ENCODE measurements around the gene RILPL1. TPM values are rescaled to one million over a fixed set of nuclear protein-coding genes. Genes with fewer than 3 reads are reported as not detected.
"Not testable (repeated sequence)": the region's sequence is repeated elsewhere in the genome, so short reads cannot be mapped to it uniquely, and the experiment has no call there.

The RILPL1 gene
- 14.7 and 18.8 TPM in 2 replicates for total RNA-seq (2014; rRNA removed)
- percentile 66 among the genes with signal in this experiment for Bru-seq, nascent RNA
- percentile 67 among the genes with signal in this experiment for BruChase-seq, experiment 1, labeled RNA remaining after a 6-hour chase
- BruChase-seq, experiment 2, labeled RNA remaining after a 2-hour chase = percentile 65 among the genes with signal in this experiment
- long read RNA-seq, transcript RILPL1-202 (7 exons, 3,932 nt) = major isoform, 39 of 62 reads
- long read RNA-seq, partial matches to known transcripts = 5 of 62 reads
- long read RNA-seq, other reads (novel, unspliced or antisense) = 16 of 62 reads

GRCh38 chr12:123533672-123534643 is at the start of gene RILPL1:
Gene RILPL1 (minus strand): TSS chr12:123533719. CDS start chr12:123533482, 237 bp downstream.
- Histone ChIP-seq H3K36me3 (ENCODE audit: low read depth, low read length) (no peaks in the 10 kb centered on the region), H3F3A (ENCODE audit: low read length, unreplicated experiment) (no peaks in the 10 kb centered on the region), H3K4me3 (ENCODE audit: low read length) (peak within 1 kb of the TSS; percentile 97), H3K79me2 (ENCODE audit: low read length) (peaks cover 19% of the 10 kb centered on the region), H3K27me3 (ENCODE audit: low read length) (no peaks in the 10 kb centered on the region), H3K9me2 (replicated peaks; ENCODE audit: low read length) (no peaks in the 10 kb centered on the region), H3K27ac (ENCODE audit: low read length) (no peak within 1 kb of the TSS), H3K4me1 (ENCODE audit: insufficient read depth, low read length) (peaks cover 12% of the 10 kb centered on the region; the same call in 1 of the 2 replicates), H3K4me2 (ENCODE audit: low read length) (peak within 1 kb of the TSS; percentile 90), H3K9me3 (ENCODE audit: low read length) (no peaks in the 10 kb centered on the region), H2AFZ (ENCODE audit: low read length) (peak within 1 kb of the TSS; percentile 93), H4K20me1 (ENCODE audit: low read length) (no peaks in the 10 kb centered on the region), H3K9ac (ENCODE audit: low read length) (peak within 1 kb of the TSS; percentile 75)
- peak; percentile 61 for ATAC-seq
- TSS peak; percentile 35 for BruUV-seq (replicated peaks)
- ChIA-PET CTCF (no interaction called here), POLR2A (ENCODE audit: unreplicated experiment) (no interaction called here)
- intact Hi-C loops (cut with micrococcal nuclease) = loop anchor here (2.0 kb wide), 1 partner anchor 49 kb away; no protein-coding TSS in a partner anchor
- no peak for TF ChIP-seq EZH2 (IDR thresholded peaks at IDR 0.05; ENCODE audit: low read length, unreplicated experiment)
- no peak; the same call in 1 of the 2 replicates for TF ChIP-seq CTCF (conservative IDR thresholded peaks at IDR 0.05; ENCODE audit: low read depth, low read length)
- TF ChIP-seq EZH2phosphoT487 (IDR thresholded peaks at IDR 0.05; ENCODE audit: borderline replicate concordance, low read length) = no peak
- peak; percentile 39 for DNase-seq

GRCh38 chr12:123580772-123581171 is 47.3 kb upstream of the RILPL1 start:
- peak; percentile 31 for DNase-seq
- Histone ChIP-seq H3K36me3 (ENCODE audit: low read depth, low read length) (no peaks in the 10 kb centered on the region), H3K4me1 (ENCODE audit: insufficient read depth, low read length) (peaks cover 16% of the 10 kb centered on the region), H3K27me3 (ENCODE audit: low read length) (no peaks in the 10 kb centered on the region), H3F3A (ENCODE audit: low read length, unreplicated experiment) (no peaks in the 10 kb centered on the region), H3K27ac (ENCODE audit: low read length) (no peak overlapping the region), H3K9me2 (replicated peaks; ENCODE audit: low read length) (no peaks in the 10 kb centered on the region), H3K9ac (ENCODE audit: low read length) (no peak overlapping the region), H4K20me1 (ENCODE audit: low read length) (no peaks in the 10 kb centered on the region), H3K4me3 (ENCODE audit: low read length) (no peak overlapping the region), H3K4me2 (ENCODE audit: low read length) (peak overlapping the region; percentile 36; the same call in 1 of the 2 replicates), H3K79me2 (ENCODE audit: low read length) (peaks cover 32% of the 10 kb centered on the region), H3K9me3 (ENCODE audit: low read length) (no peaks in the 10 kb centered on the region), H2AFZ (ENCODE audit: low read length) (no peak overlapping the region)
- TF ChIP-seq EZH2 (IDR thresholded peaks at IDR 0.05; ENCODE audit: low read length, unreplicated experiment) (no peak), CTCF (conservative IDR thresholded peaks at IDR 0.05; ENCODE audit: low read depth, low read length) (no peak), EZH2phosphoT487 (IDR thresholded peaks at IDR 0.05; ENCODE audit: borderline replicate concordance, low read length) (no peak)
- no TSS peak for BruUV-seq (replicated peaks)
- CTCF ChIA-PET = interaction anchor here (0.6 kb wide), 1 partner anchor 85 kb away, joined by 3 read pairs; no protein-coding TSS in a partner anchor
- peak; percentile 21 for ATAC-seq
- POLR2A ChIA-PET (ENCODE audit: unreplicated experiment) = no interaction called here
- intact Hi-C loops (cut with micrococcal nuclease) = loop anchor here (5.0 kb wide), 2 partner anchors 198 to 213 kb away; partner anchors contain the start of gene KMT5A

- H3K9me2 ChIP-seq (replicated peaks; ENCODE audit: low read length); H3K36me3 ChIP-seq (ENCODE audit: low read depth, low read length); BruUV-seq (replicated peaks); CTCF ChIA-PET; POLR2A ChIA-PET (ENCODE audit: unreplicated experiment); H4K20me1 ChIP-seq (ENCODE audit: low read length); H3K9me3 ChIP-seq (ENCODE audit: low read length); intact Hi-C loops (cut with micrococcal nuclease); DNase-seq; H3K27ac ChIP-seq (ENCODE audit: low read length); ATAC-seq; H3K9ac ChIP-seq (ENCODE audit: low read length); H3K4me3 ChIP-seq (ENCODE audit: low read length); H3K4me2 ChIP-seq (ENCODE audit: low read length); H3F3A ChIP-seq (ENCODE audit: low read length, unreplicated experiment); H3K27me3 ChIP-seq (ENCODE audit: low read length); H2AFZ ChIP-seq (ENCODE audit: low read length): not testable (repeated sequence)
- H3K79me2 ChIP-seq (ENCODE audit: low read length) = peaks cover 17% of the 10 kb centered on the region
- peaks cover 11% of the 10 kb centered on the region for H3K4me1 ChIP-seq (ENCODE audit: insufficient read depth, low read length)
Measured at GRCh38 chr12:123578829-123579228, 45.3 kb upstream of the RILPL1 start.

Data from PC-3 (cell line).